ENCODE results near the gene PLXNA4. TPM values are rescaled to one million over a fixed set of nuclear protein-coding genes. Genes with fewer than 3 reads are reported as not detected.

PLXNA4 gene
- total RNA-seq, 1 experiment from 2014 or later = 1.0 TPM

DNA sequence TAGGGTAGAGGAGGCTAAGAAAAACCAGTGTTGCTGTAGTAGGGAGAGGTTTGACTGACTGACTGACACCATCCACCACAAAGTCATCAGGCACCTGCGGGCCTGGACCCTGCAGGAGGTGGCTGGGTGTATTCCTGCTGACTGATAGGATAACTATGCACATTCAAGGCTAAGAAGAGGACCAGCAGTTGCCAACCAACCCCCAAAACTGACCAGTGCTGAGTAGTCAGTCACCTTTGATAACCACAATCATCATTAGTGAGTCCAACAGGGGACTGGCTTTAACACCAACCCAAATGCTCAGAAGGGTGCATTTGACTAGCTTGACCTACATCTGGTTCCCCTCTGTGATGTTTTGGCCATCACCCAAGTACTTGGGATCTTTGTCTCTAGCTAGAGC lies 30.5 kb downstream of the PLXNA4 start:
- H3K27me3 ChIP-seq (ENCODE audit: insufficient read depth, low read depth) = peaks cover 19% of the 10 kb centered on the region
- no peak for TF ChIP-seq EZH2 (IDR thresholded peaks at IDR 0.05; ENCODE audit: low read depth)
- TF ChIP-seq, protein P1, sequence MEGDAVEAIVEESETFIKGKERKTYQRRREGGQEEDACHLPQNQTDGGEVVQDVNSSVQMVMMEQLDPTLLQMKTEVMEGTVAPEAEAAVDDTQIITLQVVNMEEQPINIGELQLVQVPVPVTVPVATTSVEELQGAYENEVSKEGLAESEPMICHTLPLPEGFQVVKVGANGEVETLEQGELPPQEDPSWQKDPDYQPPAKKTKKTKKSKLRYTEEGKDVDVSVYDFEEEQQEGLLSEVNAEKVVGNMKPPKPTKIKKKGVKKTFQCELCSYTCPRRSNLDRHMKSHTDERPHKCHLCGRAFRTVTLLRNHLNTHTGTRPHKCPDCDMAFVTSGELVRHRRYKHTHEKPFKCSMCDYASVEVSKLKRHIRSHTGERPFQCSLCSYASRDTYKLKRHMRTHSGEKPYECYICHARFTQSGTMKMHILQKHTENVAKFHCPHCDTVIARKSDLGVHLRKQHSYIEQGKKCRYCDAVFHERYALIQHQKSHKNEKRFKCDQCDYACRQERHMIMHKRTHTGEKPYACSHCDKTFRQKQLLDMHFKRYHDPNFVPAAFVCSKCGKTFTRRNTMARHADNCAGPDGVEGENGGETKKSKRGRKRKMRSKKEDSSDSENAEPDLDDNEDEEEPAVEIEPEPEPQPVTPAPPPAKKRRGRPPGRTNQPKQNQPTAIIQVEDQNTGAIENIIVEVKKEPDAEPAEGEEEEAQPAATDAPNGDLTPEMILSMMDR (conservative IDR thresholded peaks at IDR 0.05) = no peak
- ChIA-PET POLR2A (ENCODE audit: unreplicated experiment) (no interaction called here), CTCF (no interaction called here)
- no peaks in the 10 kb centered on the region for H4K20me1 ChIP-seq (ENCODE audit: insufficient read depth)
- no peaks in the 10 kb centered on the region for H3K79me2 ChIP-seq (ENCODE audit: low read depth)
- H3K4me1 ChIP-seq (replicated peaks; ENCODE audit: insufficient read depth) = no peaks in the 10 kb centered on the region
- H3K9me3 ChIP-seq (ENCODE audit: insufficient read depth, low read depth) = no peaks in the 10 kb centered on the region
- H3K4me3 ChIP-seq = no peak overlapping the region
- no peaks in the 10 kb centered on the region for H3K36me3 ChIP-seq (ENCODE audit: low read depth)
- H3K4me2 ChIP-seq = no peak overlapping the region
- no peak for DNase-seq
- H3K27ac ChIP-seq = no peak overlapping the region
- no peak overlapping the region for H2AFZ ChIP-seq
- H3K9me2 ChIP-seq (ENCODE audit: insufficient read depth) = no peaks in the 10 kb centered on the region
- intact Hi-C loops (cut with micrococcal nuclease; ENCODE audit: unreplicated experiment) = no loop called here
- BruUV-seq (replicated peaks) = no TSS peak
- H3F3A ChIP-seq (ENCODE audit: insufficient read depth, low read depth) = no peaks in the 10 kb centered on the region

DNA sequence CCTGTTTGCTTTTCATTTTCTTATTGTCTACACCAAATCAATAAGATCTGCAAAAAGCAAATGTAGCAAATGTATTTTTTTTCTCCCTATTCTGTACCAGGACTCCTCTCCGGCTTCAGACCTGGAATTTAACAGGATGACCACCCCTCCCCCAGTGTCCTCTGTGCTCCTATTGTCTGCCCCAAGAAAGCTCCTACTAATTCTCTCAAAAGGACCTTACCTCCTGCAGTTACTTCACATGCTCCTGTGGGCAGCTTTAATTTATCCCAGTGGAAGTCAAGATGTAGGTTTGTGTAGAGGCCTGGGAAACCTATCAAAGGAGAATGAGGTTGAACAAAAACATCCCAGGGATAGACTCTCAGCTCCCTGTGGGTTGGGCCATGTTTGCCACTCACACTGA lies 31.3 kb downstream of the PLXNA4 start:
- no peaks in the 10 kb centered on the region for H3F3A ChIP-seq (ENCODE audit: insufficient read depth, low read depth)
- H3K36me3 ChIP-seq (ENCODE audit: low read depth) = no peaks in the 10 kb centered on the region
- no peaks in the 10 kb centered on the region for H3K9me2 ChIP-seq (ENCODE audit: insufficient read depth)
- no peaks in the 10 kb centered on the region for H3K79me2 ChIP-seq (ENCODE audit: low read depth)
- DNase-seq = no peak
- H3K27me3 ChIP-seq (ENCODE audit: insufficient read depth, low read depth) = peaks cover 21% of the 10 kb centered on the region
- no peak overlapping the region for H3K4me3 ChIP-seq
- BruUV-seq (replicated peaks) = no TSS peak
- H4K20me1 ChIP-seq (ENCODE audit: insufficient read depth) = no peaks in the 10 kb centered on the region
- H2AFZ ChIP-seq = no peak overlapping the region
- no peaks in the 10 kb centered on the region for H3K9me3 ChIP-seq (ENCODE audit: insufficient read depth, low read depth)
- TF ChIP-seq, protein P1 (conservative IDR thresholded peaks at IDR 0.05) = no peak
- TF ChIP-seq EZH2 (IDR thresholded peaks at IDR 0.05; ENCODE audit: low read depth) = no peak
- H3K27ac ChIP-seq = no peak overlapping the region
- H3K4me1 ChIP-seq (replicated peaks; ENCODE audit: insufficient read depth) = no peaks in the 10 kb centered on the region
- ChIA-PET CTCF (no interaction called here), POLR2A (ENCODE audit: unreplicated experiment) (no interaction called here)
- intact Hi-C loops (cut with micrococcal nuclease; ENCODE audit: unreplicated experiment) = no loop called here
- H3K4me2 ChIP-seq = no peak overlapping the region

GRCh38 chr7:132544025-132544424 lies 32.2 kb downstream of the PLXNA4 start:
- POLR2A ChIA-PET (ENCODE audit: unreplicated experiment) = no interaction called here
- BruUV-seq (replicated peaks) = no TSS peak

More at GRCh38 chr7:132544025-132544424, 32.2 kb downstream of the PLXNA4 start:
- TF ChIP-seq, protein P1 (conservative IDR thresholded peaks at IDR 0.05) = no peak
- no peak for TF ChIP-seq EZH2 (IDR thresholded peaks at IDR 0.05; ENCODE audit: low read depth)
- H3K36me3 ChIP-seq (ENCODE audit: low read depth) = no peaks in the 10 kb centered on the region
- CTCF ChIA-PET = no interaction called here
- H2AFZ ChIP-seq = no peak overlapping the region
- no peaks in the 10 kb centered on the region for H3K9me2 ChIP-seq (ENCODE audit: insufficient read depth)
- H3K27me3 ChIP-seq (ENCODE audit: insufficient read depth, low read depth) = peaks cover 30% of the 10 kb centered on the region
- H4K20me1 ChIP-seq (ENCODE audit: insufficient read depth) = no peaks in the 10 kb centered on the region
- H3K4me1 ChIP-seq (replicated peaks; ENCODE audit: insufficient read depth) = no peaks in the 10 kb centered on the region
- intact Hi-C loops (cut with micrococcal nuclease; ENCODE audit: unreplicated experiment) = no loop called here
- no peak for DNase-seq
- no peaks in the 10 kb centered on the region for H3F3A ChIP-seq (ENCODE audit: insufficient read depth, low read depth)
- no peaks in the 10 kb centered on the region for H3K79me2 ChIP-seq (ENCODE audit: low read depth)
- no peak overlapping the region for H3K27ac ChIP-seq
- no peaks in the 10 kb centered on the region for H3K9me3 ChIP-seq (ENCODE audit: insufficient read depth, low read depth)
- no peak overlapping the region for H3K4me3 ChIP-seq
- no peak overlapping the region for H3K4me2 ChIP-seq

Data from PC-9 (cell line).